ENCODE measurements around the gene PYROXD2. TPM values are rescaled to one million over a fixed set of nuclear protein-coding genes. Genes with fewer than 3 reads are reported as not detected.
"Not testable (repeated sequence)": the region's sequence is repeated elsewhere in the genome, so short reads cannot be mapped to it uniquely, and the experiment has no call there.

PYROXD2 gene
- total and polyA plus RNA-seq, 2 of the 13 experiments (the other 11 are each of a cell fraction or from before 2014, with no cell fraction given), result 2.0 to 6.2 TPM

- H3K9me3 ChIP-seq (ENCODE audit: low read length); intact Hi-C loops (cut with micrococcal nuclease; ENCODE audit: unreplicated experiment); H3K27ac ChIP-seq (ENCODE audit: extremely low read length, insufficient read depth, low read length); H3K36me3 ChIP-seq (replicated peaks in 1 of 2; ENCODE audit: control insufficient read depth in 1 of 2, insufficient read depth in 2 of 2, low read length in 2 of 2); H3K4me2 ChIP-seq (ENCODE audit: low read depth, low read length); H3K4me1 ChIP-seq (ENCODE audit: insufficient read depth, low read length); DNase-seq (ENCODE audit: low spot score); CTCF ChIA-PET (ENCODE audit: low intra/inter-chr PET ratio, low total read pairs); POLR2A ChIA-PET; H2AFZ ChIP-seq (ENCODE audit: low read length); H3K9ac ChIP-seq (ENCODE audit: insufficient read depth, low read depth, low read length); FAIRE-seq; BruUV-seq (replicated peaks); H3K4me3 ChIP-seq (replicated peaks in 1 of 3; ENCODE audit: insufficient read depth in 1 of 3, low read depth in 2 of 3, low read length in 3 of 3); ATAC-seq; H3K79me2 ChIP-seq (ENCODE audit: insufficient read depth, low read length); in situ Hi-C loops (cut with HindIII; ENCODE audit: extremely low pct_ligation_motif_present, low pct_unique_long_range_greater_than_20kb); H4K20me1 ChIP-seq (ENCODE audit: insufficient read depth, low read length): not testable (repeated sequence)
- 39% methylated on average over 8 of the region's 10 CpGs for WGBS (ENCODE audit: low lambda C conversion rate)
- peaks cover 3 to 23% of the 10 kb centered on the region in 2 experiments; a peak in 2 of 5 replicates for H3K27me3 ChIP-seq (ENCODE audit: control insufficient read depth in 1 of 2, insufficient read depth in 2 of 2, low read length in 2 of 2)
Measured at GRCh38 chr10:98341701-98342100, 73.3 kb downstream of the PYROXD2 start.

GRCh38 chr10:98340940-98341310 is 74.1 kb downstream of the PYROXD2 start:
- H2AFZ ChIP-seq (ENCODE audit: low read length), result no peak overlapping the region
- ChIA-PET POLR2A (no interaction called here), CTCF (ENCODE audit: low intra/inter-chr PET ratio, low total read pairs) (no interaction called here)
- H3K4me3 ChIP-seq (replicated peaks in 1 of 3; ENCODE audit: insufficient read depth in 1 of 3, low read depth in 2 of 3, low read length in 3 of 3), result no peak overlapping the region
- no peaks in the 10 kb centered on the region for H3K4me1 ChIP-seq (ENCODE audit: insufficient read depth, low read length)
- no peaks in the 10 kb centered on the region for H3K9me3 ChIP-seq (ENCODE audit: low read length)
- intact Hi-C loops (cut with micrococcal nuclease; ENCODE audit: unreplicated experiment), result no loop called here
- TF ChIP-seq RAD21 (CRISPR knock-in tag; IDR thresholded peaks at IDR 0.05) (no peak), ZMAT3 (CRISPR knock-in tag; conservative IDR thresholded peaks at IDR 0.05) (no peak), ZNF207 (IDR thresholded peaks at IDR 0.05; ENCODE audit: borderline replicate concordance) (no peak), ZNF441 (CRISPR knock-in tag; IDR thresholded peaks at IDR 0.05; ENCODE audit: borderline replicate concordance) (no peak), ZNF280D (CRISPR knock-in tag; IDR thresholded peaks at IDR 0.05) (no peak), MAF1 (CRISPR knock-in tag; IDR thresholded peaks at IDR 0.05; ENCODE audit: borderline replicate concordance) (no peak), CCAR2 (optimal IDR thresholded peaks at IDR 0.05; ENCODE audit: low read depth, low read length) (no peak), HNRNPH1 (optimal IDR thresholded peaks at IDR 0.05; ENCODE audit: low read depth, low read length) (no peak), CC2D1A (CRISPR knock-in tag; IDR thresholded peaks at IDR 0.05) (no peak), NFKBIZ (CRISPR knock-in tag; IDR thresholded peaks at IDR 0.05) (no peak)
- TF ChIP-seq, protein P1, sequence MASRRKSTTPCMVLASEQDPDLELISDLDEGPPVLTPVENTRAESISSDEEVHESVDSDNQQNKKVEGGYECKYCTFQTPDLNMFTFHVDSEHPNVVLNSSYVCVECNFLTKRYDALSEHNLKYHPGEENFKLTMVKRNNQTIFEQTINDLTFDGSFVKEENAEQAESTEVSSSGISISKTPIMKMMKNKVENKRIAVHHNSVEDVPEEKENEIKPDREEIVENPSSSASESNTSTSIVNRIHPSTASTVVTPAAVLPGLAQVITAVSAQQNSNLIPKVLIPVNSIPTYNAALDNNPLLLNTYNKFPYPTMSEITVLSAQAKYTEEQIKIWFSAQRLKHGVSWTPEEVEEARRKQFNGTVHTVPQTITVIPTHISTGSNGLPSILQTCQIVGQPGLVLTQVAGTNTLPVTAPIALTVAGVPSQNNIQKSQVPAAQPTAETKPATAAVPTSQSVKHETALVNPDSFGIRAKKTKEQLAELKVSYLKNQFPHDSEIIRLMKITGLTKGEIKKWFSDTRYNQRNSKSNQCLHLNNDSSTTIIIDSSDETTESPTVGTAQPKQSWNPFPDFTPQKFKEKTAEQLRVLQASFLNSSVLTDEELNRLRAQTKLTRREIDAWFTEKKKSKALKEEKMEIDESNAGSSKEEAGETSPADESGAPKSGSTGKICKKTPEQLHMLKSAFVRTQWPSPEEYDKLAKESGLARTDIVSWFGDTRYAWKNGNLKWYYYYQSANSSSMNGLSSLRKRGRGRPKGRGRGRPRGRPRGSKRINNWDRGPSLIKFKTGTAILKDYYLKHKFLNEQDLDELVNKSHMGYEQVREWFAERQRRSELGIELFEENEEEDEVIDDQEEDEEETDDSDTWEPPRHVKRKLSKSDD (CRISPR knock-in tag; IDR thresholded peaks at IDR 0.05; ENCODE audit: low read depth), result no peak
- TF ChIP-seq, protein P2, sequence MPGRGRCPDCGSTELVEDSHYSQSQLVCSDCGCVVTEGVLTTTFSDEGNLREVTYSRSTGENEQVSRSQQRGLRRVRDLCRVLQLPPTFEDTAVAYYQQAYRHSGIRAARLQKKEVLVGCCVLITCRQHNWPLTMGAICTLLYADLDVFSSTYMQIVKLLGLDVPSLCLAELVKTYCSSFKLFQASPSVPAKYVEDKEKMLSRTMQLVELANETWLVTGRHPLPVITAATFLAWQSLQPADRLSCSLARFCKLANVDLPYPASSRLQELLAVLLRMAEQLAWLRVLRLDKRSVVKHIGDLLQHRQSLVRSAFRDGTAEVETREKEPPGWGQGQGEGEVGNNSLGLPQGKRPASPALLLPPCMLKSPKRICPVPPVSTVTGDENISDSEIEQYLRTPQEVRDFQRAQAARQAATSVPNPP (CRISPR knock-in tag; IDR thresholded peaks at IDR 0.05), result no peak
- FAIRE-seq, result no peak
- H3K79me2 ChIP-seq (ENCODE audit: insufficient read depth, low read length), result no peaks in the 10 kb centered on the region
- 3% methylated on average over 2 of the region's 2 CpGs for WGBS (ENCODE audit: low lambda C conversion rate)
- BruUV-seq (replicated peaks), result no TSS peak
- H3K9ac ChIP-seq (ENCODE audit: insufficient read depth, low read depth, low read length), result no peak overlapping the region
- no peak for DNase-seq (ENCODE audit: low spot score)
- no peak overlapping the region for H3K4me2 ChIP-seq (ENCODE audit: low read depth, low read length)
- ATAC-seq, result no peak
- H3K27ac ChIP-seq (ENCODE audit: extremely low read length, insufficient read depth, low read length), result no peak overlapping the region
- peaks cover 3 to 21% of the 10 kb centered on the region in 2 experiments; a peak in 2 of 5 replicates for H3K27me3 ChIP-seq (ENCODE audit: control insufficient read depth in 1 of 2, insufficient read depth in 2 of 2, low read length in 2 of 2)
- in situ Hi-C loops (cut with HindIII; ENCODE audit: extremely low pct_ligation_motif_present, low pct_unique_long_range_greater_than_20kb), result no loop called here
- H3K36me3 ChIP-seq (replicated peaks in 1 of 2; ENCODE audit: control insufficient read depth in 1 of 2, insufficient read depth in 2 of 2, low read length in 2 of 2), result no peaks in the 10 kb centered on the region
- H4K20me1 ChIP-seq (ENCODE audit: insufficient read depth, low read length), result no peaks in the 10 kb centered on the region
